OCI-LY1 (cell line): ENCODE measurements around the gene ARHGEF4.

Source experiments
- EZH2 ChIP-seq: fragments of 200-600 bp; sonication (generic), shearing (Covaris generic); IDR thresholded peaks from 2 replicates; pipeline ENCODE4 v1.8.0; 2017; ENCODE audit warnings: borderline replicate concordance, mixed run types, mild to moderate bottlenecking, antibody characterized with exemption, low read length, moderate library complexity, mixed read lengths
- TF ChIP-seq, protein P1 (sequence below): fragments of 200-600 bp; sonication (generic), shearing (Covaris generic); IDR thresholded peaks from 2 replicates; pipeline ENCODE4 v1.5.1; 2017; ENCODE audit warnings: mild to moderate bottlenecking, antibody characterized with exemption, low read length, moderate library complexity, mixed read lengths

- TF ChIP-seq EZH2: no peak
- TF ChIP-seq, protein P1, sequence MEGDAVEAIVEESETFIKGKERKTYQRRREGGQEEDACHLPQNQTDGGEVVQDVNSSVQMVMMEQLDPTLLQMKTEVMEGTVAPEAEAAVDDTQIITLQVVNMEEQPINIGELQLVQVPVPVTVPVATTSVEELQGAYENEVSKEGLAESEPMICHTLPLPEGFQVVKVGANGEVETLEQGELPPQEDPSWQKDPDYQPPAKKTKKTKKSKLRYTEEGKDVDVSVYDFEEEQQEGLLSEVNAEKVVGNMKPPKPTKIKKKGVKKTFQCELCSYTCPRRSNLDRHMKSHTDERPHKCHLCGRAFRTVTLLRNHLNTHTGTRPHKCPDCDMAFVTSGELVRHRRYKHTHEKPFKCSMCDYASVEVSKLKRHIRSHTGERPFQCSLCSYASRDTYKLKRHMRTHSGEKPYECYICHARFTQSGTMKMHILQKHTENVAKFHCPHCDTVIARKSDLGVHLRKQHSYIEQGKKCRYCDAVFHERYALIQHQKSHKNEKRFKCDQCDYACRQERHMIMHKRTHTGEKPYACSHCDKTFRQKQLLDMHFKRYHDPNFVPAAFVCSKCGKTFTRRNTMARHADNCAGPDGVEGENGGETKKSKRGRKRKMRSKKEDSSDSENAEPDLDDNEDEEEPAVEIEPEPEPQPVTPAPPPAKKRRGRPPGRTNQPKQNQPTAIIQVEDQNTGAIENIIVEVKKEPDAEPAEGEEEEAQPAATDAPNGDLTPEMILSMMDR: no peak
Measured at GRCh38 chr2:130791617-130791939, 45.1 kb upstream of the ARHGEF4 start.
